CD14-positive monocyte (primary cell): ENCODE results near the gene SMIM13. TPM values are rescaled to one million over a fixed set of nuclear protein-coding genes. Genes with fewer than 3 reads are reported as not detected.
A peak's percentile ranks its signal among the peaks of the same experiment; 100 is the strongest.

Source experiments
- DNase-seq, 3 donors: peaks; one replicate each; pipeline ENCODE4 v3.0.0-alpha.2; 2011 to 2022
- H2AFZ ChIP-seq: 2 replicates; pipeline ENCODE4 v1.6.0; 2012; ENCODE audit warnings: mild to moderate bottlenecking, low read depth, low read length, inconsistent platforms; ENCODE audit not compliant: insufficient read depth, poor library complexity, severe bottlenecking
- H3K27ac ChIP-seq, 2 donors: 1 replicate in 1 of 2; 2 replicates in 1 of 2; pipeline ENCODE4 v1.5.1; 2012 to 2013; ENCODE audit warnings: low read length in 2 of 2, control low read depth in 1 of 2, inconsistent platforms in 1 of 2, low read depth in 1 of 2, mild to moderate bottlenecking in 1 of 2
- H3K27me3 ChIP-seq, 2 donors: one replicate each; pipeline versions ENCODE4 v1.6.0 to v1.6.1; 2011 to 2013; ENCODE audit warnings: low read length in 2 of 2; ENCODE audit not compliant: control insufficient read depth in 2 of 2, insufficient read depth in 2 of 2
- H3K36me3 ChIP-seq, 2 donors: replicated peaks in 1 of 2; 1 replicate in 1 of 2; 2 replicates in 1 of 2; pipeline versions ENCODE4 v1.5.1 to v1.6.1; 2012 to 2013; ENCODE audit warnings: low read length in 2 of 2, control low read depth in 1 of 2, inconsistent platforms in 1 of 2, mild to moderate bottlenecking in 1 of 2; ENCODE audit not compliant: insufficient read depth in 2 of 2, control insufficient read depth in 1 of 2
- H3K4me1 ChIP-seq, 2 donors: 1 replicate in 1 of 2; 2 replicates in 1 of 2; pipeline versions ENCODE4 v1.5.1 to v1.6.1; 2012 to 2013; ENCODE audit warnings: low read length in 2 of 2, control low read depth in 1 of 2, inconsistent platforms in 1 of 2, mild to moderate bottlenecking in 1 of 2, moderate library complexity in 1 of 2; ENCODE audit not compliant: insufficient read depth in 2 of 2, control insufficient read depth in 1 of 2
- H3K4me2 ChIP-seq: replicated peaks from 2 replicates; pipeline ENCODE3; 2012; ENCODE audit warnings: low read length, moderate library complexity, mild to moderate bottlenecking; ENCODE audit not compliant: poor library complexity, severe bottlenecking; ENCODE audit errors: extremely low read depth
- H3K4me3 ChIP-seq, 3 experiments: fragments of 200-600 bp in 1 of 3; sonication (generic) in 1 of 3; replicated peaks in 1 of 3; 1 replicate in 2 of 3; 2 replicates in 1 of 3; pipeline ENCODE4 v1.5.1; 2011 to 2013; ENCODE audit warnings: low read length in 3 of 3, mild to moderate bottlenecking in 3 of 3, control low read depth in 2 of 3, low read depth in 2 of 3, inconsistent platforms in 1 of 3, moderate library complexity in 1 of 3
- H3K79me2 ChIP-seq: 2 replicates; pipeline ENCODE4 v1.6.0; 2012; ENCODE audit warnings: mild to moderate bottlenecking, control low read depth, inconsistent platforms, low read length, moderate library complexity; ENCODE audit not compliant: insufficient read depth
- H3K9ac ChIP-seq: 2 replicates; pipeline ENCODE4 v1.6.0; 2017; ENCODE audit warnings: low read length, mild to moderate bottlenecking; ENCODE audit not compliant: insufficient read depth, poor library complexity, severe bottlenecking
- H3K9me3 ChIP-seq, 2 donors: replicated peaks in 1 of 2; 1 replicate in 1 of 2; 2 replicates in 1 of 2; pipeline versions ENCODE4 v1.5.1 to v1.6.1; 2012 to 2013; ENCODE audit warnings: low read length in 2 of 2, control low read depth in 1 of 2; ENCODE audit not compliant: control insufficient read depth in 1 of 2, insufficient read depth in 1 of 2
- H4K20me1 ChIP-seq: 2 replicates; pipeline ENCODE4 v1.6.0; 2012; ENCODE audit warnings: mild to moderate bottlenecking, low read length, control low read depth, moderate library complexity; ENCODE audit not compliant: insufficient read depth
- H3K27ac Mint-ChIP-seq, 7 donors: one replicate each; pipeline ENCODE4 v1.8.0; 2020; ENCODE audit warnings: mild to moderate bottlenecking in 7 of 7, mixed read lengths in 7 of 7, moderate library complexity in 6 of 7, inconsistent platforms in 2 of 7
- H3K27me3 Mint-ChIP-seq, 3 donors: one replicate each; pipeline ENCODE4 v1.8.0; 2021 to 2022; ENCODE audit warnings: low read depth in 3 of 3, mild to moderate bottlenecking in 3 of 3, mixed read lengths in 3 of 3, moderate library complexity in 3 of 3, inconsistent platforms in 1 of 3
- H3K36me3 Mint-ChIP-seq, 2 donors: one replicate each; pipeline ENCODE4 v1.8.0; 2020; ENCODE audit warnings: mixed read lengths in 2 of 2, inconsistent platforms in 1 of 2, mild to moderate bottlenecking in 1 of 2
- H3K4me1 Mint-ChIP-seq: one replicate; pipeline ENCODE4 v1.8.0; 2020; ENCODE audit warnings: mild to moderate bottlenecking, mixed read lengths
- H3K4me3 Mint-ChIP-seq, 2 donors: one replicate each; pipeline ENCODE4 v1.8.0; 2020; ENCODE audit warnings: mild to moderate bottlenecking in 2 of 2, mixed read lengths in 2 of 2, moderate library complexity in 1 of 2
- H3K9me3 Mint-ChIP-seq, 7 donors: one replicate each; pipeline ENCODE4 v1.8.0; 2020 to 2022; ENCODE audit warnings: mixed read lengths in 7 of 7, mild to moderate bottlenecking in 6 of 7, moderate library complexity in 6 of 7, inconsistent platforms in 2 of 7
- CTCF ChIP-seq: fragments of 200-600 bp; IDR thresholded peaks from one replicate; pipeline ENCODE4 v1.8.0; 2022; ENCODE audit warnings: antibody characterized with exemption, mild to moderate bottlenecking
- WGBS: methylation state at CpG from one replicate; pipeline ENCODE4 v1.1.5; 2013; ENCODE audit warnings: missing lambda C conversion rate; ENCODE audit not compliant: insufficient coverage; 5-methylcytosine and 5-hydroxymethylcytosine counted together
- intact Hi-C, 2 donors: fragments of 100-400 bp; cut with micrococcal nuclease; formaldehyde crosslinking; loops; one replicate each; pipeline versions ENCODE4 v1.15.0 to v1.15.1; 2023
- polyA plus RNA-seq, 3 donors: library from polyadenylated mRNA; depleted of rRNA in 1 of 3; unstranded in 2 of 3; stranded (reverse) in 1 of 3; fragments of 300-500 nt in 2 of 3; fragments of >200 nt in 1 of 3; fragmentation: Illumina TruSeq in 2 of 3; gene quantifications; 1 replicate in 2 of 3; 2 replicates in 1 of 3; pipeline ENCODE4 v1.2.3, GENCODE V29; 2012 to 2021
- small RNA-seq: library from RNA; depleted of rRNA; stranded (forward); fragments of <200 nt; gene quantifications from one replicate; pipeline ENCODE3, GENCODE V24; 2012; ENCODE audit warnings: low read depth; ENCODE audit not compliant: insufficient read length

The SMIM13 gene
- polyA plus RNA-seq, 3 donors = 1.4 to 3.4 (median 2.4) TPM

- H3K36me3 Mint-ChIP-seq = peaks cover 76 to 79% of the 10 kb centered on the region in 2 donors
- TF ChIP-seq CTCF = no peak
- peak overlapping the region in 3 of 7 donors; percentile 7 to 62 (median 37) for H3K27ac Mint-ChIP-seq
- H3K27ac ChIP-seq = no peak overlapping the region
- DNase-seq = no peak
- H3K9me3 Mint-ChIP-seq = peaks cover 0 to 12% (median 3%) of the 10 kb centered on the region in 7 donors
- no peak overlapping the region for H3K4me3 ChIP-seq
- H4K20me1 ChIP-seq = no peaks in the 10 kb centered on the region
- peaks cover 56 to 73% of the 10 kb centered on the region in 2 donors for H3K36me3 ChIP-seq
- H3K9ac ChIP-seq = no peak overlapping the region
- no peak overlapping the region for H3K4me3 Mint-ChIP-seq
- H3K27me3 Mint-ChIP-seq = peaks cover 0 to 2% (median 2%) of the 10 kb centered on the region in 3 donors
- 95% methylated on average over 17 of the region's 17 CpGs for WGBS
- intact Hi-C loops = no loop called here
- H3K79me2 ChIP-seq = no peaks in the 10 kb centered on the region
- H3K4me1 ChIP-seq = no peaks in the 10 kb centered on the region
- H3K4me1 Mint-ChIP-seq = no peaks in the 10 kb centered on the region
- H3K4me2 ChIP-seq = no peak overlapping the region
- H3K9me3 ChIP-seq = no peaks in the 10 kb centered on the region
- no peaks in the 10 kb centered on the region for H3K27me3 ChIP-seq
- H2AFZ ChIP-seq = no peak overlapping the region
These were observed 91.7 kb downstream of the SMIM13 start for GRCh38 chr6:11185204-11185842.

GRCh38 chr6:11187301-11187700, 93.7 kb downstream of the SMIM13 start:
- intact Hi-C loops = no loop called here
- no peak for DNase-seq
- Histone ChIP-seq H3K27ac (no peak overlapping the region), H3K9me3 (no peaks in the 10 kb centered on the region), H4K20me1 (no peaks in the 10 kb centered on the region), H3K79me2 (no peaks in the 10 kb centered on the region), H3K4me2 (no peak overlapping the region), H3K36me3 (peaks cover 75 to 93% of the 10 kb centered on the region in 2 donors), H3K27me3 (no peaks in the 10 kb centered on the region), H3K4me3 (no peak overlapping the region), H2AFZ (no peak overlapping the region), H3K4me1 (no peaks in the 10 kb centered on the region), H3K9ac (no peak overlapping the region)
- Mint-ChIP-seq H3K4me3 (no peak overlapping the region), H3K4me1 (no peaks in the 10 kb centered on the region), H3K9me3 (peaks cover 0 to 12% (median 3%) of the 10 kb centered on the region in 7 donors), H3K27me3 (peaks cover 0 to 2% (median 2%) of the 10 kb centered on the region in 3 donors), H3K36me3 (peaks cover 90 to 95% of the 10 kb centered on the region in 2 donors), H3K27ac (peak overlapping the region in 2 of 7 donors; percentile 18 to 58)
- no peak for TF ChIP-seq CTCF
- 100% methylated on average over 4 of the region's 6 CpGs for WGBS

Small RNA genes within 50 kb of the gene (small RNA-seq; reads per million reads assigned to genes)
- not detected for gene AL136139.1

Other genes starting within 250 kb of the SMIM13 start
- gene GCM2, start 211.8 kb upstream of the SMIM13 start, polyA plus RNA-seq = not detected
- under 1 TPM in 1 of 3 donors, not detected in 2; 0.08 TPM for gene SYCP2L, start 206.8 kb upstream of the SMIM13 start, polyA plus RNA-seq
- gene ELOVL2, start 49.5 kb upstream of the SMIM13 start, polyA plus RNA-seq = not detected
- gene ERVFRD-1, start 17.9 kb downstream of the SMIM13 start, polyA plus RNA-seq = under 1 TPM in 2 of 3 donors, not detected in 1; 0.05 to 0.06 TPM
- 10 to 100 TPM; 18.2 to 35.9 (median 33.0) TPM for gene NEDD9, start 138.8 kb downstream of the SMIM13 start, polyA plus RNA-seq